H1 (cell line): ENCODE data around the gene CPPED1. TPM values are rescaled to one million over a fixed set of nuclear protein-coding genes. Genes with fewer than 3 reads are reported as not detected.

Experiments
- CTCF ChIA-PET: fragments of 300-600 bp; sonication (Branson Sonifier 250); formaldehyde crosslinking; loops from one replicate; lab custom pipeline; 2021; ENCODE audit not compliant: partially characterized antibody; lab: Charles Lee
- POLR2A ChIA-PET: fragments of 300-600 bp; sonication (Branson Sonifier 250); formaldehyde crosslinking; loops from one replicate; lab custom pipeline; 2021; ENCODE audit warnings: inconsistent platforms; ENCODE audit not compliant: partially characterized antibody; lab: Charles Lee
- DNase-seq, 2 experiments: peaks; one replicate each; pipeline versions ENCODE4 v3.0.0 to v3.0.0-alpha.2; 2010 to 2022; ENCODE audit warnings: low spot score in 2 of 2, low read depth in 1 of 2, mixed read lengths in 1 of 2
- FAIRE-seq: peaks from 2 replicates; lab custom pipeline; 2011; peaks lifted over from hg19 to GRCh38; lab: Jason Lieb, UNC
- H2AFZ ChIP-seq: 2 replicates; pipeline ENCODE4 v1.8.1; 2012; ENCODE audit warnings: low read length, inconsistent platforms
- H2AK5ac ChIP-seq: 2 replicates; pipeline ENCODE4 v1.6.1; 2013; ENCODE audit warnings: low read depth, low read length
- H2BK120ac ChIP-seq: replicated peaks from 2 replicates; pipeline ENCODE3; 2013; ENCODE audit warnings: low read depth, low read length, inconsistent platforms
- H2BK12ac ChIP-seq: 2 replicates; pipeline ENCODE4 v1.6.1; 2013; ENCODE audit warnings: low read depth, low read length
- H2BK15ac ChIP-seq: 2 replicates; pipeline ENCODE4 v1.6.1; 2013; ENCODE audit warnings: low read length
- H2BK20ac ChIP-seq: 2 replicates; pipeline ENCODE4 v1.6.1; 2013; ENCODE audit warnings: low read length
- H2BK5ac ChIP-seq: 2 replicates; pipeline ENCODE4 v1.6.1; 2013; ENCODE audit warnings: low read depth, low read length
- H3K14ac ChIP-seq: 2 replicates; pipeline ENCODE4 v1.6.1; 2013; ENCODE audit warnings: inconsistent platforms; ENCODE audit not compliant: insufficient read length
- H3K18ac ChIP-seq: 2 replicates; pipeline ENCODE4 v1.6.1; 2013; ENCODE audit warnings: low read length; ENCODE audit errors: extremely low read depth
- H3K23ac ChIP-seq: 2 replicates; pipeline ENCODE4 v1.6.1; 2013; ENCODE audit warnings: inconsistent platforms; ENCODE audit not compliant: insufficient read length
- H3K23me2 ChIP-seq: 2 replicates; pipeline ENCODE4 v1.6.1; 2013; ENCODE audit warnings: low read depth, low read length
- H3K27ac ChIP-seq: 2 replicates; pipeline ENCODE4 v1.6.1; 2011; ENCODE audit warnings: low read depth, low read length, inconsistent platforms
- H3K27me3 ChIP-seq, 4 experiments: replicated peaks in 1 of 4; 1 replicate in 1 of 4; 2 replicates in 3 of 4; pipeline versions ENCODE4 v1.6.1 to v1.8.1; 2011 to 2013; ENCODE audit warnings: low read length in 3 of 4, mild to moderate bottlenecking in 3 of 4, inconsistent platforms in 2 of 4, mixed read lengths in 2 of 4, moderate library complexity in 1 of 4; ENCODE audit not compliant: control insufficient read depth in 3 of 4, insufficient read depth in 3 of 4; ENCODE audit errors: extremely low read depth in 1 of 4
- H3K36me3 ChIP-seq, 4 experiments: 2 replicates each; pipeline versions ENCODE4 v1.6.1 to v1.8.1; 2011 to 2013; ENCODE audit warnings: mild to moderate bottlenecking in 4 of 4, low read length in 3 of 4, moderate library complexity in 2 of 4, control low read depth in 1 of 4, inconsistent platforms in 1 of 4; ENCODE audit not compliant: insufficient read depth in 4 of 4, control insufficient read depth in 2 of 4
- H3K4ac ChIP-seq: replicated peaks from 2 replicates; pipeline ENCODE3; 2013; ENCODE audit warnings: low read length, low read depth, mixed read lengths, inconsistent platforms; ENCODE audit not compliant: insufficient read length
- H3K4me1 ChIP-seq, 4 experiments: replicated peaks in 1 of 4; 1 replicate in 1 of 4; 2 replicates in 3 of 4; pipeline versions ENCODE4 v1.6.1 to v1.8.1; 2011 to 2013; ENCODE audit warnings: low read length in 3 of 4, inconsistent platforms in 2 of 4, mixed read lengths in 1 of 4; ENCODE audit not compliant: insufficient read depth in 4 of 4, control insufficient read depth in 3 of 4
- H3K4me2 ChIP-seq, 2 experiments: 2 replicates each; pipeline versions ENCODE4 v1.6.1 to v1.8.1; 2011 to 2013; ENCODE audit warnings: low read depth in 2 of 2, low read length in 2 of 2, control low read depth in 1 of 2, inconsistent platforms in 1 of 2, mild to moderate bottlenecking in 1 of 2; ENCODE audit not compliant: insufficient read depth in 1 of 2
- H3K4me3 ChIP-seq, 4 experiments: fragments of 200-600, 300-600 bp in 1 of 4; sonication (generic), shearing (Covaris generic), sonication (Bioruptor Twin) in 1 of 4; 2 replicates each; pipeline versions ENCODE4 v1.5.1 to v1.8.1; 2011 to 2016; ENCODE audit warnings: low read length in 4 of 4, low read depth in 3 of 4, control low read depth in 2 of 4, inconsistent platforms in 2 of 4, mild to moderate bottlenecking in 2 of 4, mixed read lengths in 1 of 4, moderate library complexity in 1 of 4; ENCODE audit not compliant: insufficient read depth in 2 of 4; ENCODE audit errors: extremely low read depth in 1 of 4
- H3K56ac ChIP-seq: replicated peaks from 2 replicates; pipeline ENCODE3; 2013; ENCODE audit warnings: low read depth, mild to moderate bottlenecking, mixed read lengths, low read length, inconsistent platforms; ENCODE audit not compliant: insufficient read length
- H3K79me1 ChIP-seq: 2 replicates; pipeline ENCODE4 v1.6.1; 2013; ENCODE audit warnings: low read depth, low read length, control low read depth
- H3K79me2 ChIP-seq, 2 experiments: 2 replicates each; pipeline versions ENCODE4 v1.6.1 to v1.8.1; 2012 to 2013; ENCODE audit warnings: low read length in 2 of 2, mild to moderate bottlenecking in 2 of 2, inconsistent platforms in 1 of 2; ENCODE audit not compliant: insufficient read depth in 2 of 2, control insufficient read depth in 1 of 2
- H3K9ac ChIP-seq, 4 experiments: replicated peaks in 1 of 4; 1 replicate in 1 of 4; 2 replicates in 3 of 4; pipeline versions ENCODE4 v1.6.1 to v1.8.1; 2011 to 2013; ENCODE audit warnings: low read depth in 3 of 4, low read length in 3 of 4, control low read depth in 2 of 4, mild to moderate bottlenecking in 2 of 4, moderate library complexity in 2 of 4, inconsistent platforms in 1 of 4; ENCODE audit errors: extremely low read depth in 1 of 4
- H3K9me3 ChIP-seq, 2 experiments: 2 replicates each; pipeline versions ENCODE4 v1.6.1 to v1.8.1; 2012 to 2013; ENCODE audit warnings: mild to moderate bottlenecking in 2 of 2, moderate library complexity in 2 of 2, control low read depth in 1 of 2, inconsistent platforms in 1 of 2, low read depth in 1 of 2, low read length in 1 of 2, mixed read lengths in 1 of 2; ENCODE audit not compliant: insufficient read depth in 2 of 2
- H4K20me1 ChIP-seq, 2 experiments: replicated peaks in 1 of 2; 2 replicates each; pipeline versions ENCODE3 to v1.8.1; 2011 to 2013; ENCODE audit warnings: inconsistent platforms in 2 of 2, low read length in 2 of 2, mild to moderate bottlenecking in 1 of 2; ENCODE audit not compliant: insufficient read depth in 2 of 2, control insufficient read depth in 1 of 2
- H4K5ac ChIP-seq: 2 replicates; pipeline ENCODE4 v1.6.1; 2013; ENCODE audit warnings: low read length, low read depth, mixed read lengths, inconsistent platforms; ENCODE audit not compliant: insufficient read length
- H4K8ac ChIP-seq: 2 replicates; pipeline ENCODE4 v1.8.0; 2013; ENCODE audit warnings: mild to moderate bottlenecking, moderate library complexity, low read length, inconsistent platforms; ENCODE audit not compliant: insufficient read depth; ENCODE audit errors: extremely low read depth
- H4K91ac ChIP-seq: replicated peaks from 2 replicates; pipeline ENCODE3; 2013; ENCODE audit warnings: low read length, mixed read lengths, inconsistent platforms; ENCODE audit not compliant: insufficient read length
- CREB1 ChIP-seq: IDR thresholded peaks from 2 replicates; pipeline ENCODE4 v1.6.1; 2012; ENCODE audit warnings: inconsistent platforms
- GABPA ChIP-seq: IDR thresholded peaks from 2 replicates; pipeline ENCODE4 v1.6.1; 2011; ENCODE audit warnings: mild to moderate bottlenecking, low read length, moderate library complexity, borderline replicate concordance; ENCODE audit not compliant: insufficient read depth
- GTF2F1 ChIP-seq: IDR thresholded peaks from 2 replicates; pipeline ENCODE4 v1.6.1; 2012; ENCODE audit warnings: low read depth, low read length, improper control_type of control experiment, borderline replicate concordance
- HDAC6 ChIP-seq: IDR thresholded peaks from one replicate; pipeline ENCODE4 v1.7.1; 2012; ENCODE audit warnings: low read depth, mild to moderate bottlenecking, inconsistent platforms, low read length, moderate library complexity
- JUND ChIP-seq: IDR thresholded peaks from 2 replicates; pipeline ENCODE4 v1.6.1; 2011; ENCODE audit warnings: mild to moderate bottlenecking, improper control_type of control experiment, low read length
- KDM5A ChIP-seq: fragments of 200-600 bp; IDR thresholded peaks from 2 replicates; pipeline ENCODE4 v1.7.1; 2012; ENCODE audit warnings: mild to moderate bottlenecking, low read length, inconsistent platforms, mixed read lengths
- RFX5 ChIP-seq: IDR thresholded peaks from 2 replicates; pipeline ENCODE4 v1.6.1; 2011; ENCODE audit warnings: low read depth, low read length, improper control_type of control experiment, borderline replicate concordance
- RXRA ChIP-seq: IDR thresholded peaks from 2 replicates; pipeline ENCODE4 v1.6.1; 2011; ENCODE audit warnings: low read depth, mild to moderate bottlenecking, low read length, moderate library complexity; ENCODE audit not compliant: insufficient read depth
- TAF7 ChIP-seq: optimal IDR thresholded peaks from 2 replicates; pipeline ENCODE3; 2011; ENCODE audit warnings: low read depth, mild to moderate bottlenecking, inconsistent platforms, low read length, moderate library complexity, borderline replicate concordance
- WGBS, 2 experiments: shearing (Covaris generic) in 1 of 2; methylation state at CpG; one replicate each; pipeline versions ENCODE4 v1.1.6 to v1.1.7; 2013 to 2015; ENCODE audit warnings: low lambda C conversion rate in 2 of 2, mixed read lengths in 2 of 2, inconsistent platforms in 1 of 2, low coverage in 1 of 2, missing lambda C conversion rate in 1 of 2; ENCODE audit not compliant: insufficient replicate concordance in 2 of 2, insufficient coverage in 1 of 2, insufficient read length in 1 of 2; ENCODE audit errors: extremely low coverage in 1 of 2, missing lambda C conversion rate in 1 of 2; 5-methylcytosine and 5-hydroxymethylcytosine counted together
- polyA plus RNA-seq, 7 experiments: library from polyadenylated mRNA; depleted of rRNA in 3 of 7; stranded (reverse) in 5 of 7; unstranded in 2 of 7; fragments of >200 nt in 5 of 7; fragments of 200-250 nt in 2 of 7; gene quantifications; 1 replicate in 5 of 7; 2 replicates in 1 of 7; 4 replicates in 1 of 7; pipeline versions ENCODE4 v1.2.1 to v1.2.3, GENCODE V29; 2011 to 2013; ENCODE audit warnings: missing spikeins in 2 of 7, mixed read lengths in 2 of 7
- total RNA-seq: library from RNA; stranded (reverse); fragmentation: NEBNext Ultra II Directional; extraction: Animal tissue kit (Norgen Biotek cat#: 25700); gene quantifications from 2 replicates; pipeline ENCODE4 v1.2.1, GENCODE V29; 2021
- TF ChIP-seq, protein P1 (sequence below), 3 experiments: IDR thresholded peaks; 1 replicate in 2 of 3; 2 replicates in 1 of 3; pipeline versions ENCODE4 v1.5.1 to v1.6.1; 2011; ENCODE audit warnings: low read length in 3 of 3, mild to moderate bottlenecking in 3 of 3, inconsistent platforms in 2 of 3, low read depth in 1 of 3, moderate library complexity in 1 of 3; ENCODE audit not compliant: insufficient read depth in 1 of 3; ENCODE audit errors: control extremely low read depth in 1 of 3
- TF ChIP-seq, protein P2 (sequence below): IDR thresholded peaks from 2 replicates; pipeline ENCODE4 v1.6.1; 2012; ENCODE audit warnings: inconsistent platforms

CPPED1 gene
- total and polyA plus RNA-seq, 2 of the 8 experiments (the other 6 are each of a cell fraction or from before 2014, with no cell fraction given), result 3.5 to 11.2 TPM

DNA sequence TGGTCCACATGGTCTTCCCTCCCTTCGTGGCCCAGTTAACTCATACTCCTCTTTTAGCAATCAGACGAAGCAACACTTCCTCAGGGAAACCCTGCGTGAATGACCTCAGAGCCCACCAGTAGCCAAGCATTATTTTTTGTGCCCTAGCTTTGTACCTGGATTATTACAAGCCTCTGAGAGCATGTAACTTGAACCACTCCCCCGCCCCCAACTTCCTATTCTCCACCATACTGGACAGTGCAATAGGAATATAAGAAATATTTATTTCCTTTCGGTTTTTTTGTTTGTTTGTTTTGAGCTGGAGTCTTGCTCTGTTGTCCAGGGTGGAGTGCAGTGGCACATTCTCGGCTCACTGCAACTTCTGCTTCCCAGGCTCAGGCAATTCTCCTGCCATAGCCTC is 2.9 kb downstream of the CPPED1 start:
- Histone ChIP-seq H3K14ac (no peak overlapping the region), H3K4ac (no peak overlapping the region), H2AK5ac (no peak overlapping the region), H3K27ac (no peak overlapping the region), H2BK12ac (no peak overlapping the region), H4K91ac (no peak overlapping the region), H2BK5ac (no peak overlapping the region), H3K27me3 (no peaks in the 10 kb centered on the region), H3K4me2 (no peak overlapping the region), H2BK120ac (no peak overlapping the region), H4K8ac (no peak overlapping the region), H3K23ac (no peak overlapping the region), H3K9ac (no peak overlapping the region), H3K79me1 (no peaks in the 10 kb centered on the region; the same call in 1 of the 2 replicates), H3K79me2 (no peaks in the 10 kb centered on the region), H3K9me3 (no peaks in the 10 kb centered on the region), H2BK20ac (no peak overlapping the region), H4K20me1 (no peaks in the 10 kb centered on the region), H3K56ac (no peak overlapping the region), H2AFZ (no peak overlapping the region), H3K36me3 (no peaks in the 10 kb centered on the region), H3K18ac (no peak overlapping the region), H3K4me3 (no peak overlapping the region), H2BK15ac (no peak overlapping the region), H3K23me2 (peaks cover 5% of the 10 kb centered on the region), H4K5ac (no peak overlapping the region), H3K4me1 (peaks cover 0 to 3% (median 2%) of the 10 kb centered on the region in 4 experiments; a peak in 2 of 7 replicates)
- DNase-seq (no peak), FAIRE-seq (no peak)
- POLR2A ChIA-PET, result no interaction called here
- 85% methylated on average over 6 of the region's 6 CpGs; no CpG with 5 or more reads in 1 of the 2 experiments for WGBS, 2 experiments
- CTCF ChIA-PET, result no interaction called here
- TF ChIP-seq TAF7, result no peak
- no peak for TF ChIP-seq GABPA
- TF ChIP-seq, protein P1, sequence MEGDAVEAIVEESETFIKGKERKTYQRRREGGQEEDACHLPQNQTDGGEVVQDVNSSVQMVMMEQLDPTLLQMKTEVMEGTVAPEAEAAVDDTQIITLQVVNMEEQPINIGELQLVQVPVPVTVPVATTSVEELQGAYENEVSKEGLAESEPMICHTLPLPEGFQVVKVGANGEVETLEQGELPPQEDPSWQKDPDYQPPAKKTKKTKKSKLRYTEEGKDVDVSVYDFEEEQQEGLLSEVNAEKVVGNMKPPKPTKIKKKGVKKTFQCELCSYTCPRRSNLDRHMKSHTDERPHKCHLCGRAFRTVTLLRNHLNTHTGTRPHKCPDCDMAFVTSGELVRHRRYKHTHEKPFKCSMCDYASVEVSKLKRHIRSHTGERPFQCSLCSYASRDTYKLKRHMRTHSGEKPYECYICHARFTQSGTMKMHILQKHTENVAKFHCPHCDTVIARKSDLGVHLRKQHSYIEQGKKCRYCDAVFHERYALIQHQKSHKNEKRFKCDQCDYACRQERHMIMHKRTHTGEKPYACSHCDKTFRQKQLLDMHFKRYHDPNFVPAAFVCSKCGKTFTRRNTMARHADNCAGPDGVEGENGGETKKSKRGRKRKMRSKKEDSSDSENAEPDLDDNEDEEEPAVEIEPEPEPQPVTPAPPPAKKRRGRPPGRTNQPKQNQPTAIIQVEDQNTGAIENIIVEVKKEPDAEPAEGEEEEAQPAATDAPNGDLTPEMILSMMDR (IDR thresholded peaks at IDR 0.05; ENCODE audit: control extremely low read depth in 1 of 3, insufficient read depth in 1 of 3, low read depth in 1 of 3, low read length in 3 of 3), result no peak
- TF ChIP-seq RXRA, result no peak
- no peak for TF ChIP-seq HDAC6
- TF ChIP-seq GTF2F1, result no peak
- TF ChIP-seq CREB1, result no peak
- no peak for TF ChIP-seq KDM5A
- no peak for TF ChIP-seq RFX5
- TF ChIP-seq JUND, result no peak
- TF ChIP-seq, protein P2, sequence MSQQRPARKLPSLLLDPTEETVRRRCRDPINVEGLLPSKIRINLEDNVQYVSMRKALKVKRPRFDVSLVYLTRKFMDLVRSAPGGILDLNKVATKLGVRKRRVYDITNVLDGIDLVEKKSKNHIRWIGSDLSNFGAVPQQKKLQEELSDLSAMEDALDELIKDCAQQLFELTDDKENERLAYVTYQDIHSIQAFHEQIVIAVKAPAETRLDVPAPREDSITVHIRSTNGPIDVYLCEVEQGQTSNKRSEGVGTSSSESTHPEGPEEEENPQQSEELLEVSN, result no peak
